H1 (cell line): Measurements from ENCODE around the gene RPUSD4. TPM values are rescaled to one million over a fixed set of nuclear protein-coding genes. Genes with fewer than 3 reads are reported as not detected.

Source experiments
- BCL11A ChIP-seq, 2 experiments: IDR thresholded peaks; one replicate each; pipeline ENCODE4 v1.6.1; 2011; ENCODE audit warnings: low read depth in 2 of 2, low read length in 2 of 2, mild to moderate bottlenecking in 2 of 2
- GTF2F1 ChIP-seq: IDR thresholded peaks from 2 replicates; pipeline ENCODE4 v1.6.1; 2012; ENCODE audit warnings: low read depth, low read length, improper control_type of control experiment, borderline replicate concordance
- NANOG ChIP-seq: IDR thresholded peaks from 2 replicates; pipeline ENCODE4 v1.6.1; 2011; ENCODE audit warnings: low read length, low read depth, mild to moderate bottlenecking, inconsistent platforms; ENCODE audit not compliant: insufficient read depth, poor library complexity, severe bottlenecking
- RNF2 ChIP-seq: fragments of 200-900, 300-1000 bp; sonication (generic); IDR thresholded peaks from 2 replicates; pipeline ENCODE4 v1.7.1; 2016; ENCODE audit warnings: borderline replicate concordance, low read depth, mild to moderate bottlenecking, antibody characterized with exemption, low read length; ENCODE audit not compliant: poor library complexity, severe bottlenecking; ENCODE audit errors: missing control alignments
- SIN3A ChIP-seq, 2 experiments: IDR thresholded peaks in 1 of 2; conservative IDR thresholded peaks in 1 of 2; 2 replicates each; pipeline ENCODE4 v1.6.1; 2011 to 2012; ENCODE audit warnings: low read length in 2 of 2, improper control_type of control experiment in 1 of 2, low read depth in 1 of 2, mild to moderate bottlenecking in 1 of 2
- polyA plus RNA-seq, 7 experiments: library from polyadenylated mRNA; depleted of rRNA in 3 of 7; stranded (reverse) in 5 of 7; unstranded in 2 of 7; fragments of >200 nt in 5 of 7; fragments of 200-250 nt in 2 of 7; gene quantifications; 1 replicate in 5 of 7; 2 replicates in 1 of 7; 4 replicates in 1 of 7; pipeline versions ENCODE4 v1.2.1 to v1.2.3, GENCODE V29; 2011 to 2013; ENCODE audit warnings: missing spikeins in 2 of 7, mixed read lengths in 2 of 7
- total RNA-seq: library from RNA; stranded (reverse); fragmentation: NEBNext Ultra II Directional; extraction: Animal tissue kit (Norgen Biotek cat#: 25700); gene quantifications from 2 replicates; pipeline ENCODE4 v1.2.1, GENCODE V29; 2021

The RPUSD4 gene
- total and polyA plus RNA-seq, 2 of the 8 experiments (the other 6 are each of a cell fraction or from before 2014, with no cell fraction given), result 36.1 to 50.7 TPM

DNA sequence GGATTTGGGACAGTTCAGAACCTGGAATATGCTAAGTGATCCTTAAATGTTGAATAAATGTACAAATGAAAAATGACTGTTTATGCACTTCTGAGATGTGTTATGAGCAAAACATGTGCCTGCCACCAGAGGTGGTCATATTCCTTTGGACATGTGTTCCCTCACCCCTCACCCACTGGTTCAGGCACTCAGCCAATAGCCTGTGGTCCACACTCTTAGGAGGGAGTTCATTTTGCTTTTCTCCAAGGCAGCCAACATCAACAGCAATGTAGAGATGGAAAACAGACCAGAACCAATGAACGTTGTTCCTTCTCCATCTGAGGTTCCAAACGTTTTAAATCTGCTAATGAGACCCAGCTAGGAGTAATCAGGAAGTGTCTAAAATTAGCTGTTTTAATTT lies 44.0 kb downstream of the RPUSD4 start (continued):
- no peak for TF ChIP-seq GTF2F1
- TF ChIP-seq NANOG, result no peak
- no peak for TF ChIP-seq SIN3A (conservative IDR thresholded peaks at IDR 0.05 in 1 of 2, IDR thresholded peaks at IDR 0.05 in 1 of 2; ENCODE audit: low read depth in 1 of 2, low read length in 2 of 2)
- no peak for TF ChIP-seq BCL11A (IDR thresholded peaks at IDR 0.05; ENCODE audit: low read depth in 2 of 2, low read length in 2 of 2)
- TF ChIP-seq RNF2, result no peak
